Adrenal gland (tissue), 12 donors: ENCODE data around the gene TRAPPC14. TPM values are rescaled to one million over a fixed set of nuclear protein-coding genes. Genes with fewer than 3 reads are reported as not detected.
A peak's percentile ranks its signal among the peaks of the same experiment; 100 is the strongest.
"Not testable (repeated sequence)": the region's sequence is repeated elsewhere in the genome, so short reads cannot be mapped to it uniquely, and the experiment has no call there.

ENCODE experiments used
- DNase-seq, 7 donors: peaks; one replicate each; pipeline ENCODE4 v3.0.0-alpha.2; 2019 to 2020
- H3K27ac ChIP-seq, 5 donors: fragments of 200-600 bp; sonication (generic) in 4 of 5; 1 replicate in 3 of 5; 2 replicates in 2 of 5; pipeline versions ENCODE4 v1.5.1 to v1.8.0; 2016 to 2020; ENCODE audit warnings: mild to moderate bottlenecking in 1 of 5
- H3K27me3 ChIP-seq: fragments of 200-600 bp; 2 replicates; pipeline ENCODE4 v1.8.0; 2021
- H3K36me3 ChIP-seq, 2 donors: fragments of 200-600 bp; replicated peaks in 1 of 2; 1 replicate in 1 of 2; 2 replicates in 1 of 2; pipeline versions ENCODE4 v1.5.1 to v1.8.0; 2018 to 2022
- H3K4me1 ChIP-seq, 2 donors: fragments of 200-600 bp; replicated peaks in 1 of 2; 1 replicate in 1 of 2; 2 replicates in 1 of 2; pipeline versions ENCODE4 v1.5.1 to v1.8.0; 2018 to 2021
- H3K4me3 ChIP-seq, 4 donors: fragments of 200-600 bp; sonication (generic) in 3 of 4; one replicate each; pipeline ENCODE4 v1.5.1; 2016 to 2018
- H3K9me3 ChIP-seq, 3 donors: fragments of 200-600 bp; sonication (generic) in 1 of 3; replicated peaks in 1 of 3; 1 replicate in 2 of 3; 2 replicates in 1 of 3; pipeline versions ENCODE4 v1.5.1 to v1.8.0; 2016 to 2021
- POLR2A ChIP-seq, 2 donors: fragments of 450-650 bp; IDR thresholded peaks; one replicate each; pipeline ENCODE4 v1.6.1; 2017; ENCODE audit warnings: antibody characterized with exemption in 2 of 2, mild to moderate bottlenecking in 2 of 2, moderate library complexity in 1 of 2
- WGBS, 4 donors: extraction: QIAGEN DNeasy Blood & Tissue Kit in 2 of 4; methylation state at CpG; one replicate each; pipeline versions ENCODE4 v1.1.5 to v1.1.7; 2013 to 2017; 5-methylcytosine and 5-hydroxymethylcytosine counted together
- intact Hi-C, 2 donors: fragments of 100-400 bp; cut with DNase I; formaldehyde crosslinking; loops; one replicate each; pipeline versions ENCODE4 v1.14.1 to v1.15.0; 2022 to 2023
- polyA plus RNA-seq, 3 donors: library from polyadenylated mRNA; stranded (reverse); fragments of 200-250 nt in 2 of 3; fragments of 350-450 nt in 1 of 3; fragmentation: Illumina TruSeq in 1 of 3; extraction: RNeasy Lipid Tissue Mini Kit (QIAGEN cat#74804) in 1 of 3; gene quantifications; one replicate each; pipeline ENCODE4 v1.2.3, GENCODE V29; 2013 to 2014
- total RNA-seq, 9 donors: library from RNA; depleted of rRNA in 4 of 9; stranded (reverse); fragments of >200 nt in 4 of 9; fragments of 120-200 nt in 1 of 9; fragmentation: NEBNext Ultra II Directional in 1 of 9; extraction: Animal tissue kit (Norgen Biotek cat#: 25700) in 1 of 9; gene quantifications; one replicate each; pipeline versions ENCODE4 v1.1.0 to v1.2.4, GENCODE V29; 2013 to 2023
- TF ChIP-seq, protein P1 (sequence below), 6 experiments: fragments of 450-650 bp in 4 of 6; fragments of 200-600 bp in 2 of 6; sonication (generic) in 1 of 6; IDR thresholded peaks; 1 replicate in 5 of 6; 2 replicates in 1 of 6; pipeline versions ENCODE4 v1.5.1 to v1.8.0; 2016 to 2021; ENCODE audit warnings: antibody characterized with exemption in 6 of 6, mild to moderate bottlenecking in 2 of 6, moderate library complexity in 1 of 6
- donor health status: healthy with polysubstance abuse.
- donor health status: Bipolar disorder and iron deficiency.
- donor health status: DM: yes; HTN: yes; CAD: no.
- donor health status: DM: no; HTN: no; CAD: no.
- donor health status: DM: no; HTN: no; CAD: no.
- donor health status: DM: yes; HTN: yes; CAD: no.

Gene TRAPPC14
- total and polyA plus RNA-seq, 12 donors: 4.3 to 57.7 (median 17.5) TPM

DNA sequence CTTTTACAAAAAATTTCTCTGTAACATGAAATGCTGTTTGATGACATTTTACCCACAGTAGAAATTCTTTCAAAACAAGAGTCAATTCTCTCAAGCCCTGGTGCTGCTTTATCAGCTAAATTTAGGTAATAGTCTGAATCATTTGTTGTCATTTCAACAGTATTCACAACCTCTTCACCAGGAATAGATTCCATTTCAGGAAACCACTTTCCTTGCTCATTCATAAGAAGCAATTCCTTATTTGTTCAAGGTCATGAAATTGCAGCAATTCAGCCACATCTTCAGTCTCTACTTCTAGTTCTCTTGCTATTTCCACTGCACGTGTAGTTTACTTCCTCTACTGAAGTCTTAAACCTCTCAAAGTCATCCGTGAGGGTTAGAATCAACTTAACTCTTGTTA, 33.3 kb upstream of the TRAPPC14 start:
- no peaks in the 10 kb centered on the region for H3K9me3 ChIP-seq
- 38 to 60% (median 55%) methylated on average over 2 of the region's 2 CpGs for WGBS, 4 donors
- H3K4me3 ChIP-seq: no peak overlapping the region
- TF ChIP-seq, protein P1, sequence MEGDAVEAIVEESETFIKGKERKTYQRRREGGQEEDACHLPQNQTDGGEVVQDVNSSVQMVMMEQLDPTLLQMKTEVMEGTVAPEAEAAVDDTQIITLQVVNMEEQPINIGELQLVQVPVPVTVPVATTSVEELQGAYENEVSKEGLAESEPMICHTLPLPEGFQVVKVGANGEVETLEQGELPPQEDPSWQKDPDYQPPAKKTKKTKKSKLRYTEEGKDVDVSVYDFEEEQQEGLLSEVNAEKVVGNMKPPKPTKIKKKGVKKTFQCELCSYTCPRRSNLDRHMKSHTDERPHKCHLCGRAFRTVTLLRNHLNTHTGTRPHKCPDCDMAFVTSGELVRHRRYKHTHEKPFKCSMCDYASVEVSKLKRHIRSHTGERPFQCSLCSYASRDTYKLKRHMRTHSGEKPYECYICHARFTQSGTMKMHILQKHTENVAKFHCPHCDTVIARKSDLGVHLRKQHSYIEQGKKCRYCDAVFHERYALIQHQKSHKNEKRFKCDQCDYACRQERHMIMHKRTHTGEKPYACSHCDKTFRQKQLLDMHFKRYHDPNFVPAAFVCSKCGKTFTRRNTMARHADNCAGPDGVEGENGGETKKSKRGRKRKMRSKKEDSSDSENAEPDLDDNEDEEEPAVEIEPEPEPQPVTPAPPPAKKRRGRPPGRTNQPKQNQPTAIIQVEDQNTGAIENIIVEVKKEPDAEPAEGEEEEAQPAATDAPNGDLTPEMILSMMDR (IDR thresholded peaks at IDR 0.05): no peak
- TF ChIP-seq POLR2A (IDR thresholded peaks at IDR 0.05): no peak
- no peaks in the 10 kb centered on the region for H3K4me1 ChIP-seq
- DNase-seq: no peak
- no peaks in the 10 kb centered on the region for H3K27me3 ChIP-seq
- no peak overlapping the region for H3K27ac ChIP-seq
- intact Hi-C loops: no loop called here
- H3K36me3 ChIP-seq: no peaks in the 10 kb centered on the region

DNA sequence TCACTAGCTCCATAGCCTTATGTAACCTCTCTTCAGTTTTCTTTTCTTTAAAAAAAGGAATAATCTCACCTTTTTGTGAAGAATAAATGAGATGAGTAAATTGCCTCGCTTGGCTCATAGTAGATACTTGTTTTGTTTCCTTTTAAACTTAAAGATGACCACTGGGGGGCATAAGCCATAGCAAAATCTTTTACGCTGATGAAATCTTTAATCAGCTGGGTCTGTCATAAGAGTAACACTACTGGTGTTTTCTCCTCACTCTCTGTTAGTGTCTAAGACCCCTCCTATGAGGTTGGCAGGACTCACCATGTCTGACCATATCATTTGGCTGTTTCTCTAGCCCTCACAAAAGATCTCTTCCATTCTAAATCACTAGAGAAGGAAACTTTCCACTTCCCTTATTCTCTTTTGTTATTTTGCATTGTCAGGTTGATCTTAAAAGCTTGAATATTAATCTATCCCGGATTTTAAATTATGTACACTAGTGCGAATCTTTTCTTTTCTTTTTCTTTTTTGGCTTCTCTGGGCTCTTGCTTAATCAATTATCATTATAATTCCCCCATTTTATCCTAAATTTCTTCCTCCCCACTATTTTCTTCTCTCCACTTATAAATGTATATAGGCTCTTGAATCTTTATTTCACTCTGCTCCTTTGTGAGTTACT, 31.7 kb upstream of the TRAPPC14 start:
- Histone ChIP-seq H3K27me3 (no peaks in the 10 kb centered on the region), H3K36me3 (no peaks in the 10 kb centered on the region), H3K4me3 (no peak overlapping the region), H3K4me1 (no peaks in the 10 kb centered on the region), H3K9me3 (no peaks in the 10 kb centered on the region), H3K27ac (no peak overlapping the region)
- peak in 1 of 7 donors; percentile 20 for DNase-seq
- WGBS, 4 donors: 46 to 56% (median 49%) methylated on average over 4 of the region's 4 CpGs
- intact Hi-C loops: no loop called here
- TF ChIP-seq, protein P1 (IDR thresholded peaks at IDR 0.05): peak; percentile 21 to 48 (median 36)
- no peak for TF ChIP-seq POLR2A (IDR thresholded peaks at IDR 0.05)

DNA sequence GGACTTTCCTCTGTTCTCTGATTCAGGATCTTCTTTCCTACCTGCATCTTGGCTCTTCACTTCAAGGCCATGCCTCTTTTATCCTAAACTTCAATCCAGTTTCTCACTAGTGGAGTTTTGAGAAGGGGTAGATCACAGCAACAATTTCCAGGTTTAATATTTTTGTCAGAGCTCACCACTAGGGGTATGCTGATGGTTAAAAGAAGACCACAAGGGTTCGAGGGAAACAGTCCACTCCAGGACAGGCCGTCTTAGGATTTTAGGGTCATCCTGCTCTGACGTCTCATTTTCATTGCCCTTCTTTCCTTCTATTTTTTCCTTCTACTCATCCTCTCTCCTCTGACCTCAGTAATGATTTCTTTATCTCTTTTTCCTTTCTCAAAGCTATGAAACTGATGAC, 30.5 kb upstream of the TRAPPC14 start:
- WGBS, 4 donors: 69 to 84% (median 79%) methylated on average over 3 of the region's 3 CpGs
- intact Hi-C loops: no loop called here

DNA sequence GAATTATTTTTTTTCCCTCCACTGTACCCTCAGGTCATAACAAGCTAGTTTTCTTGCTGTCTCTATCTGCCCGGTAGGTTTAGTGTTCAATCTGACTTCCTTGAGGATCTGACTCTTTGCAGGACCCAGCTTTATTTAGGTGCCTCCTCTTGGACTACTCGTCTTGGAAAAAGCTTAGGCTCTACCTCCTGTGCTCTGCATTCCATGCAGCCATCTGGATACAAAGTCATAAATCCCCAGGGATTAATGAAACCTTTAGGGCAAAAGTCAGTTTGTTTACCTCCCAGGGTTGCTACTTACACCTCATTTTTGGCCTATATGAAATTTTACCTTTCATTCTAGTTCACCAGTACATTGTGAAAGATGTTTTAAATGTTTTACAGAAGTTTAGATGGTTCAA, 27.2 kb upstream of the TRAPPC14 start:
- Histone ChIP-seq H3K4me1 (no peaks in the 10 kb centered on the region), H3K9me3 (no peaks in the 10 kb centered on the region), H3K27ac (no peak overlapping the region), H3K36me3 (no peaks in the 10 kb centered on the region), H3K27me3 (no peaks in the 10 kb centered on the region), H3K4me3 (no peak overlapping the region)
- TF ChIP-seq, protein P1 (IDR thresholded peaks at IDR 0.05): no peak
- no peak for TF ChIP-seq POLR2A (IDR thresholded peaks at IDR 0.05)
- DNase-seq: no peak
- intact Hi-C loops: no loop called here
- WGBS, 4 donors: 67 to 92% (median 81%) methylated on average over 2 of the region's 2 CpGs

More for the DNA sequence above, 30.5 kb upstream of the TRAPPC14 start:
- Histone ChIP-seq H3K27me3 (no peaks in the 10 kb centered on the region), H3K9me3 (no peaks in the 10 kb centered on the region), H3K4me1 (no peaks in the 10 kb centered on the region), H3K27ac (no peak overlapping the region), H3K4me3 (no peak overlapping the region), H3K36me3 (no peaks in the 10 kb centered on the region)
- TF ChIP-seq, protein P1 (IDR thresholded peaks at IDR 0.05): no peak
- no peak for TF ChIP-seq POLR2A (IDR thresholded peaks at IDR 0.05)
- DNase-seq: no peak

DNA sequence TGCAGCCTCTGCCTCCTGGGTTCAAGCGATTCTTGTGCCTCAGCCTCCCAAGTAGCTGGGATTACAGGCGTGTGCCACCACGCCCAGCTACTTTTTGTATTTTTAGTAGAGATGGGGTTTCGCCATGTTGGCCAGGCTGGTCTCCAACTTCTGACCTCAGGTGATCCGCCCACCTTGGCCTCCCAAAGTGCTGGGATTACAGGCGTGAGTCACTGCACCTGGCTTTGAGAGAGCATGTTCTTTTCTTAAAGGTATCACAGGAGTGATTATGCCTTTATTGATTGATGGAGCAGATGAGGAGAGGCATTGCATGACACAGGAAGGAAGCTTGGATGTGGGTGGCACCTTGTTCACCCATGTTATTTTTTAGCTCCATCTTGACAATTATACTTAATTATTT, 24.6 kb upstream of the TRAPPC14 start:
- H3K4me3 ChIP-seq, H3K36me3 ChIP-seq, intact Hi-C loops, H3K9me3 ChIP-seq, H3K4me1 ChIP-seq, H3K27ac ChIP-seq, H3K27me3 ChIP-seq: not testable (repeated sequence)
- peak in 1 of 7 donors; percentile 15 for DNase-seq
- WGBS, 4 donors: 85 to 96% (median 92%) methylated on average over 6 of the region's 6 CpGs

DNA sequence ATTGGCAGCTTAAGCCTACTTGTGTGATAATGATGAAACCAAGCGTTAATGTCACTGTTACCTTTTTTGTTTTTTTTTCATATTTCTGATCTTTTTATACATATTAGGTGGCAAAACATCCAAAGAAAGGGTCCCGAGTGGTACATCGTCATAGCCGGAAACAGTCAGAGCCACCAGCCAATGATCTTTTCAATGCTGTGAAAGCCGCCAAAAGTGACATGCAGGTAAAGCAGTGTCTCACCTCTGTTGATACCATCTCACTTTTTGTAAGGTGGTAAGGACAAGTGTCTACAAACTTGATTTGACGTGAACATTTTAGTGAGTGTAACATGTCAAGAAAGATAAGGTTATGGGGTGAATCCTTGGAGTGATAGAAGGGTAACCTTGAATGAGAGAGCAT, 24.1 kb upstream of the TRAPPC14 start:
- H3K36me3 ChIP-seq, intact Hi-C loops, H3K9me3 ChIP-seq, H3K4me3 ChIP-seq, H3K27me3 ChIP-seq, DNase-seq, H3K27ac ChIP-seq, H3K4me1 ChIP-seq: not testable (repeated sequence)
- 69 to 83% (median 73%) methylated on average over 6 of the region's 6 CpGs for WGBS, 4 donors

DNA sequence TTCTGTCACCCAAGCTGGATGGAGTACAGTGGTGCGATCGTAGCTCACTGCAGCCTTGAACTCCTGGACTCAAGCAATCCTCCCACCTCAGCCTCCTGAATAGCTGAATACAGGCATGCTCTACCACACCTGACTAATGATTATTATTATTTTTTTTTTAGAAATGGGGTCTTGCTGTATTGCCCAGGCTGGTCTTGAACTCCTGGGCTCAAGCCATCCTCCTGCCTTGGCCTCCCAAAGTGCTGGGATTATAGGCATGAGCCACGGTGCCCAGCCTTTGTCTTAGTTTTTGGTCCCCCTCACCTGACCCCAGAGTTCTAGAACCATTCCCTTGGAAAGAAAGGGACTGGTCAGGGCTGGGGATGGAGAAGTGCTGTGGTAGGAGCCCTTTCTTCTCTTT, 21.6 kb upstream of the TRAPPC14 start:
- H3K9me3 ChIP-seq, DNase-seq, H3K4me1 ChIP-seq, H3K36me3 ChIP-seq, H3K27me3 ChIP-seq, H3K4me3 ChIP-seq, intact Hi-C loops, H3K27ac ChIP-seq: not testable (repeated sequence)
- WGBS, 4 donors: 88 to 93% (median 90%) methylated on average over 3 of the region's 3 CpGs
